Astrocyte (in vitro differentiated cells and primary cell): ENCODE measurements around the gene ERO1B. TPM values are rescaled to one million over a fixed set of nuclear protein-coding genes. Genes with fewer than 3 reads are reported as not detected.

Experiments used
- DNase-seq: peaks from one replicate; pipeline ENCODE4 v3.0.0-alpha.2; 2010; ENCODE audit warnings: low read depth
- FAIRE-seq: peaks from 2 replicates; lab custom pipeline; 2011; peaks lifted over from hg19 to GRCh38; lab: Jason Lieb, UNC
- H2AFZ ChIP-seq: 2 replicates; pipeline ENCODE4 v1.6.0; 2012; ENCODE audit warnings: low read depth, low read length, inconsistent platforms
- H3K27ac ChIP-seq: 2 replicates; pipeline ENCODE4 v1.5.1; 2011; ENCODE audit warnings: low read depth, low read length, inconsistent platforms
- H3K27me3 ChIP-seq: 2 replicates; pipeline ENCODE4 v1.6.0; 2011; ENCODE audit warnings: low read length, inconsistent platforms; ENCODE audit not compliant: insufficient read depth
- H3K36me3 ChIP-seq: 2 replicates; pipeline ENCODE4 v1.5.1; 2011; ENCODE audit warnings: low read length, inconsistent platforms; ENCODE audit not compliant: insufficient read depth
- H3K4me1 ChIP-seq: 2 replicates; pipeline ENCODE4 v1.5.1; 2011; ENCODE audit warnings: low read length, inconsistent platforms; ENCODE audit not compliant: insufficient read depth
- H3K4me2 ChIP-seq: 2 replicates; pipeline ENCODE4 v1.6.0; 2012; ENCODE audit warnings: low read length, inconsistent platforms
- H3K4me3 ChIP-seq: 2 replicates; pipeline ENCODE4 v1.5.1; 2011; ENCODE audit warnings: low read depth, mild to moderate bottlenecking, low read length, inconsistent platforms; ENCODE audit not compliant: insufficient read depth
- H3K79me2 ChIP-seq: 2 replicates; pipeline ENCODE4 v1.6.0; 2012; ENCODE audit warnings: mild to moderate bottlenecking, low read length, inconsistent platforms; ENCODE audit not compliant: insufficient read depth
- H3K9ac ChIP-seq: 2 replicates; pipeline ENCODE4 v1.6.0; 2012; ENCODE audit warnings: mild to moderate bottlenecking, low read length, inconsistent platforms
- H3K9me3 ChIP-seq: 2 replicates; pipeline ENCODE4 v1.5.1; 2012; ENCODE audit warnings: low read depth, mild to moderate bottlenecking, low read length, inconsistent platforms; ENCODE audit not compliant: insufficient read depth
- H4K20me1 ChIP-seq: 2 replicates; pipeline ENCODE4 v1.6.0; 2012; ENCODE audit warnings: low read length, inconsistent platforms; ENCODE audit not compliant: insufficient read depth
- H3K27ac Mint-ChIP-seq: one replicate; pipeline ENCODE4 v1.8.0; 2021; ENCODE audit warnings: mild to moderate bottlenecking, mixed read lengths; ENCODE audit not compliant: unreplicated experiment
- H3K27me3 Mint-ChIP-seq: one replicate; pipeline ENCODE4 v1.8.0; 2021; ENCODE audit warnings: low read depth, mixed read lengths; ENCODE audit not compliant: unreplicated experiment
- H3K36me3 Mint-ChIP-seq: one replicate; pipeline ENCODE4 v1.8.0; 2021; ENCODE audit warnings: low read depth, mixed read lengths; ENCODE audit not compliant: unreplicated experiment
- H3K4me1 Mint-ChIP-seq: one replicate; pipeline ENCODE4 v1.8.0; 2021; ENCODE audit warnings: low read depth, mixed read lengths; ENCODE audit not compliant: unreplicated experiment
- H3K4me3 Mint-ChIP-seq: one replicate; pipeline ENCODE4 v1.8.0; 2021; ENCODE audit warnings: mild to moderate bottlenecking, moderate library complexity, mixed read lengths; ENCODE audit not compliant: unreplicated experiment
- H3K9me3 Mint-ChIP-seq: one replicate; pipeline ENCODE4 v1.8.0; 2021; ENCODE audit warnings: mild to moderate bottlenecking, mixed read lengths; ENCODE audit not compliant: unreplicated experiment
- EZH2 ChIP-seq: IDR thresholded peaks from 2 replicates; pipeline ENCODE4 v1.6.1; 2012; ENCODE audit warnings: mild to moderate bottlenecking, low read length, inconsistent platforms; ENCODE audit not compliant: insufficient read depth
- total RNA-seq: library from RNA; stranded (reverse); gene quantifications from 2 replicates; pipeline ENCODE4 v1.2.1, GENCODE V29; 2021
- TF ChIP-seq, protein P1 (sequence below): IDR thresholded peaks from 2 replicates; pipeline ENCODE4 v1.5.1; 2011; ENCODE audit warnings: low read depth, mild to moderate bottlenecking, inconsistent platforms, low read length, moderate library complexity; ENCODE audit not compliant: insufficient read depth

Gene ERO1B
- total RNA-seq, 1 donor from 2014 or later: 1.5 TPM

DNA sequence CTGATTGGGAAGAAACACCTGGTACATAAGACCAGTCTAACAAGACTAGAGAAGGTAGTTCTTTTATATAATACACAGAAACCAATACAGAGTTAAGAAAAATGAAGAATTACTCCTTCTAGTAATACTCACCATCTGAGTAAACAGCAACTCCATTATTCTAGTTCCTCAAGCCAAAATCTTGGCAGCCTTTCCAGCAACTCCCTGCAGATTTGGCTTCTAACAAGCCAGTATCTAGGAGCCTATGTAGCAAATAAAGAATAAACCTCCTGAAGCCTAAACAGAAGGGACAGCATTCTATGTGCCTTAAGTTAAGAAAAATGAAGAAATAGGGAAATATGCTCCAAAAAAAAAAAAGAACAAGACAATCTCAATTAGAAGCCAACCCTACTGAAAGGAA lies 24.5 kb downstream of the ERO1B start:
- no peaks in the 10 kb centered on the region for H3K4me1 ChIP-seq
- H3K36me3 ChIP-seq: no peaks in the 10 kb centered on the region
- DNase-seq: no peak
- H3K27me3 ChIP-seq: no peaks in the 10 kb centered on the region
- H3K9ac ChIP-seq: no peak overlapping the region
- TF ChIP-seq EZH2: no peak
- TF ChIP-seq, protein P1, sequence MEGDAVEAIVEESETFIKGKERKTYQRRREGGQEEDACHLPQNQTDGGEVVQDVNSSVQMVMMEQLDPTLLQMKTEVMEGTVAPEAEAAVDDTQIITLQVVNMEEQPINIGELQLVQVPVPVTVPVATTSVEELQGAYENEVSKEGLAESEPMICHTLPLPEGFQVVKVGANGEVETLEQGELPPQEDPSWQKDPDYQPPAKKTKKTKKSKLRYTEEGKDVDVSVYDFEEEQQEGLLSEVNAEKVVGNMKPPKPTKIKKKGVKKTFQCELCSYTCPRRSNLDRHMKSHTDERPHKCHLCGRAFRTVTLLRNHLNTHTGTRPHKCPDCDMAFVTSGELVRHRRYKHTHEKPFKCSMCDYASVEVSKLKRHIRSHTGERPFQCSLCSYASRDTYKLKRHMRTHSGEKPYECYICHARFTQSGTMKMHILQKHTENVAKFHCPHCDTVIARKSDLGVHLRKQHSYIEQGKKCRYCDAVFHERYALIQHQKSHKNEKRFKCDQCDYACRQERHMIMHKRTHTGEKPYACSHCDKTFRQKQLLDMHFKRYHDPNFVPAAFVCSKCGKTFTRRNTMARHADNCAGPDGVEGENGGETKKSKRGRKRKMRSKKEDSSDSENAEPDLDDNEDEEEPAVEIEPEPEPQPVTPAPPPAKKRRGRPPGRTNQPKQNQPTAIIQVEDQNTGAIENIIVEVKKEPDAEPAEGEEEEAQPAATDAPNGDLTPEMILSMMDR: no peak
- no peak overlapping the region for H3K4me3 ChIP-seq
- no peak overlapping the region for H3K4me2 ChIP-seq
- FAIRE-seq: no peak
- peaks cover 21% of the 10 kb centered on the region for H3K9me3 Mint-ChIP-seq
- no peaks in the 10 kb centered on the region for H3K9me3 ChIP-seq
- no peaks in the 10 kb centered on the region for H3K4me1 Mint-ChIP-seq
- H3K27ac ChIP-seq: no peak overlapping the region
- H3K79me2 ChIP-seq: no peaks in the 10 kb centered on the region
- no peak overlapping the region for H2AFZ ChIP-seq
- H4K20me1 ChIP-seq: no peaks in the 10 kb centered on the region
- no peak overlapping the region for H3K4me3 Mint-ChIP-seq
- peaks cover 16% of the 10 kb centered on the region for H3K36me3 Mint-ChIP-seq
- H3K27me3 Mint-ChIP-seq: no peaks in the 10 kb centered on the region
- H3K27ac Mint-ChIP-seq: no peak overlapping the region

DNA sequence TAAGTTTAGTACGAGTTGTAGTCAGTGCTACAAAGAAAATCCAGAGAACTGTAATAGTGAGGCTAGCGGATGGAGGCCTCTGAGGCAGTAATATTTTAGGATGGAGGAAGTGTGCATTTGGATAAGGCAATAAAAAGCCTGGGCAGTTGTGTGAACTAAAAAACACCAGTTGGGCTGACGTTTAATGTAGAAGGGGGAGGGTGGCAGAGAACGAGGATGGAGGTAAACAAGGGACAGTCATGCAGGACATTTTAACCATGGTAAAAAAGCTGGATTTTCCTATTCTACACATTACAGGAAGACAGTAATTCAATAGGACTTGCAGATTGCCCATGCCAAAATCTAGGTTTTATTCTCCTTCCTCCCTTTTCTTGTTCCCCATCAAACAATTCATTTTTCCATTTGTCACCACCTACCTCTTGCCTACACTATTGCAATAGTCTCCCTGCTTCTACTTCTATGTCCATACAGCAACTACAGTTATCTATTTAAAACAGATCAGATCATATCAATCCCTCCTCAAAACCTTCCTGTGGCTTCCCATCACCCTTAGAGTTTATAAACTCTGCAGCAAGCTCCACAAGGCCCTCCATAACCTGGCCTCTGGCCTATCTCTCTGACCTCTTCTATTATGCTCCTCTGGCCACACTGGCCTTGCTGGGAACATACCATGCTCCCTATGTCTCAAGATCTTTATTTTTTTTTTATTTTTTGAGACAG lies 27.7 kb downstream of the ERO1B start:
- H3K4me3 ChIP-seq: no peak overlapping the region
- H3K27ac ChIP-seq: no peak overlapping the region
- FAIRE-seq (no peak), DNase-seq (no peak)
- H3K9me3 ChIP-seq: no peaks in the 10 kb centered on the region
- H3K27me3 Mint-ChIP-seq: no peaks in the 10 kb centered on the region
- H3K36me3 ChIP-seq: no peaks in the 10 kb centered on the region
- no peaks in the 10 kb centered on the region for H3K4me1 ChIP-seq
- H3K4me2 ChIP-seq: no peak overlapping the region
- peaks cover 11% of the 10 kb centered on the region for H3K9me3 Mint-ChIP-seq
- H3K9ac ChIP-seq: no peak overlapping the region
- peaks cover 7% of the 10 kb centered on the region for H3K36me3 Mint-ChIP-seq
- no peaks in the 10 kb centered on the region for H3K27me3 ChIP-seq
- H2AFZ ChIP-seq: no peak overlapping the region
- no peaks in the 10 kb centered on the region for H4K20me1 ChIP-seq
- TF ChIP-seq, protein P1: no peak
- TF ChIP-seq EZH2: no peak
- H3K4me3 Mint-ChIP-seq: no peak overlapping the region
- no peaks in the 10 kb centered on the region for H3K79me2 ChIP-seq
- no peaks in the 10 kb centered on the region for H3K4me1 Mint-ChIP-seq
- H3K27ac Mint-ChIP-seq: no peak overlapping the region

DNA sequence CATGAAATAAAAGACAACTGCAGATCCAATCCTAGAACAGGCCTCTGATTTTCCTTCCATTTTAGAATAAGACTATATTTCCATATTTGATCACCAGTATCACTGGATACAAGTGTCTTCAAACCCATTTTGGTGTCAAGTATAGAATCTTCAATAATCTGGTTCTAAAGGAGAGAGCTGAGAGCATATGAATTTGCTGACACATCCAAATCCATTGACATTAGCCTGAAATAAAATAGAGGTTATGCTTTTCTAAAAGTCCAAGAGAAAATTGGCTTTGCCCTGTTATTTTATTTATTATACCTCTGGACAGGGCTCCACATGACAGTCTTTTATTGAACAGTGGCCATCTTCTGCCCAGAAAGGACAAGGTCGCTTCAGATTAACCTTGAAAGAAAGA lies 28.6 kb downstream of the ERO1B start:
- no peak overlapping the region for H3K4me2 ChIP-seq
- peaks cover 6% of the 10 kb centered on the region for H3K9me3 Mint-ChIP-seq
- H3K36me3 ChIP-seq: no peaks in the 10 kb centered on the region
- H3K4me1 Mint-ChIP-seq: no peaks in the 10 kb centered on the region
- no peaks in the 10 kb centered on the region for H3K4me1 ChIP-seq
- no peak overlapping the region for H3K9ac ChIP-seq
- H3K36me3 Mint-ChIP-seq: peaks cover 7% of the 10 kb centered on the region
- H2AFZ ChIP-seq: no peak overlapping the region
- FAIRE-seq (no peak), DNase-seq (no peak)
- H4K20me1 ChIP-seq: no peaks in the 10 kb centered on the region
- no peak for TF ChIP-seq EZH2
- TF ChIP-seq, protein P1: no peak
- no peaks in the 10 kb centered on the region for H3K27me3 ChIP-seq
- H3K4me3 ChIP-seq: no peak overlapping the region
- H3K27ac Mint-ChIP-seq: no peak overlapping the region
- H3K27me3 Mint-ChIP-seq: no peaks in the 10 kb centered on the region
- no peak overlapping the region for H3K4me3 Mint-ChIP-seq
- no peaks in the 10 kb centered on the region for H3K9me3 ChIP-seq
- H3K79me2 ChIP-seq: no peaks in the 10 kb centered on the region
- H3K27ac ChIP-seq: no peak overlapping the region
